ENCODE results near the gene OR51T1.

- no peak for TF ChIP-seq REST (IDR thresholded peaks at IDR 0.05; ENCODE audit: insufficient read depth in 1 of 2, low read depth in 2 of 2, low read length in 1 of 2)
- no peak for TF ChIP-seq POLR2AphosphoS5 (IDR thresholded peaks at IDR 0.05; ENCODE audit: low read depth, low read length)
- TF ChIP-seq CTCF (IDR thresholded peaks at IDR 0.05): no peak
Observed at GRCh38 chr11:4881860-4882500, at the start of gene OR51T1.

Data from Panc1 (cell line).